ENCODE data around the gene ZWILCH.

DNA sequence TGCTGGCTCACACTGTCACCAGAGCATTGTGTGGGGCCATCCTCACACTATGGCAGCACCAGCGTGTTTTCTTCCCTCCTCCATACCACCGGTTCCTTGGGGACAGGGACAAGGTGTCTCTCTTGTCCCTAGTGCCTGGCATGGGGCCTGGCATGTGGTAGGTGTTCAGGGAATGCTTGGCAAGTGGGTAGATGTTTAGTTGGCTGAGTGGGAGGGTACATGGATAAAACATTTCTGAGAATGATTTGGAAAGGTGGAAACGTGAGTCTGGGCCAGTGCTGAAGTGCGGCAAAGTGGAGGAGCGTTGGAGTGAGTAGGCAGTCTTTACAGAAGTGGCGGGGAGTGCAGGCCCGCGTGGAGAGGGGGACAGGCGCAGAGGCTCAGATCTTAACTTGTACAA lies 22.6 kb upstream of the ZWILCH start:
- TF ChIP-seq CTCF (IDR thresholded peaks at IDR 0.05; ENCODE audit: low read length) (no peak), EZH2 (IDR thresholded peaks at IDR 0.05; ENCODE audit: borderline replicate concordance, low read length) (no peak)

Measured in OCI-LY1 (cell line).